Panc1 (cell line): ENCODE results near the gene SETDB1.

Experiments used
- POLR2AphosphoS5 ChIP-seq: IDR thresholded peaks from 2 replicates; pipeline ENCODE4 v1.6.1; 2012; ENCODE audit warnings: mild to moderate bottlenecking, low read depth, low read length, moderate library complexity
- TCF7L2 ChIP-seq: IDR thresholded peaks from 2 replicates; pipeline ENCODE4 v1.6.1; 2011; ENCODE audit warnings: mild to moderate bottlenecking, low read depth, low read length, inconsistent platforms
- TF ChIP-seq, protein P1 (sequence below): fragments of 450-650 bp; IDR thresholded peaks from 2 replicates; pipeline ENCODE4 v1.5.1; 2017; ENCODE audit warnings: mild to moderate bottlenecking
- TF ChIP-seq, protein P2 (sequence below), 2 experiments: IDR thresholded peaks; 2 replicates each; pipeline ENCODE4 v1.6.1; 2011 to 2012; ENCODE audit warnings: low read depth in 2 of 2, control low read depth in 1 of 2, low read length in 1 of 2, mild to moderate bottlenecking in 1 of 2, moderate library complexity in 1 of 2; ENCODE audit not compliant: insufficient read depth in 1 of 2

DNA sequence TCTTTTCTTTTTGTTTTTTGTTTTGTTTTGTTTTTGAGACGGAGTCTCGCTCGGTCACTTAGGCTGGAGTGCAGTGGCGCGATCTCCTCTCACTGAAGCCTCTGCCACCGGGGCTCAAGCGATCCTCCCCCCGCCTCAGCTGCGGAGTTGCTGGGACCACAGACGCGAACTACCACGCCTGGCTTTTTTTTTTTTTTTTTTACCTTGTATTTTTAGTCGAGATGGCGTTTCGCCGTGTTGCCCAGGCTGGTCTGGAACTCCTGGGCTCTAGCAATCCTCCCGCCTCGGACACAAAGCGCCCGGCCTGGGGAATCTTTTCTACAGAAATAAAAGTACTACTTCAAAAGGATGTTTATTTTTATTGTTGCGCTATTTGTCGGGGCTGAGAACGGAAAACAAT, 1.1 kb upstream of the SETDB1 start:
- TF ChIP-seq, protein P1, sequence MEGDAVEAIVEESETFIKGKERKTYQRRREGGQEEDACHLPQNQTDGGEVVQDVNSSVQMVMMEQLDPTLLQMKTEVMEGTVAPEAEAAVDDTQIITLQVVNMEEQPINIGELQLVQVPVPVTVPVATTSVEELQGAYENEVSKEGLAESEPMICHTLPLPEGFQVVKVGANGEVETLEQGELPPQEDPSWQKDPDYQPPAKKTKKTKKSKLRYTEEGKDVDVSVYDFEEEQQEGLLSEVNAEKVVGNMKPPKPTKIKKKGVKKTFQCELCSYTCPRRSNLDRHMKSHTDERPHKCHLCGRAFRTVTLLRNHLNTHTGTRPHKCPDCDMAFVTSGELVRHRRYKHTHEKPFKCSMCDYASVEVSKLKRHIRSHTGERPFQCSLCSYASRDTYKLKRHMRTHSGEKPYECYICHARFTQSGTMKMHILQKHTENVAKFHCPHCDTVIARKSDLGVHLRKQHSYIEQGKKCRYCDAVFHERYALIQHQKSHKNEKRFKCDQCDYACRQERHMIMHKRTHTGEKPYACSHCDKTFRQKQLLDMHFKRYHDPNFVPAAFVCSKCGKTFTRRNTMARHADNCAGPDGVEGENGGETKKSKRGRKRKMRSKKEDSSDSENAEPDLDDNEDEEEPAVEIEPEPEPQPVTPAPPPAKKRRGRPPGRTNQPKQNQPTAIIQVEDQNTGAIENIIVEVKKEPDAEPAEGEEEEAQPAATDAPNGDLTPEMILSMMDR = no peak
- TF ChIP-seq POLR2AphosphoS5 (no peak), TCF7L2 (no peak)
- TF ChIP-seq, protein P2, sequence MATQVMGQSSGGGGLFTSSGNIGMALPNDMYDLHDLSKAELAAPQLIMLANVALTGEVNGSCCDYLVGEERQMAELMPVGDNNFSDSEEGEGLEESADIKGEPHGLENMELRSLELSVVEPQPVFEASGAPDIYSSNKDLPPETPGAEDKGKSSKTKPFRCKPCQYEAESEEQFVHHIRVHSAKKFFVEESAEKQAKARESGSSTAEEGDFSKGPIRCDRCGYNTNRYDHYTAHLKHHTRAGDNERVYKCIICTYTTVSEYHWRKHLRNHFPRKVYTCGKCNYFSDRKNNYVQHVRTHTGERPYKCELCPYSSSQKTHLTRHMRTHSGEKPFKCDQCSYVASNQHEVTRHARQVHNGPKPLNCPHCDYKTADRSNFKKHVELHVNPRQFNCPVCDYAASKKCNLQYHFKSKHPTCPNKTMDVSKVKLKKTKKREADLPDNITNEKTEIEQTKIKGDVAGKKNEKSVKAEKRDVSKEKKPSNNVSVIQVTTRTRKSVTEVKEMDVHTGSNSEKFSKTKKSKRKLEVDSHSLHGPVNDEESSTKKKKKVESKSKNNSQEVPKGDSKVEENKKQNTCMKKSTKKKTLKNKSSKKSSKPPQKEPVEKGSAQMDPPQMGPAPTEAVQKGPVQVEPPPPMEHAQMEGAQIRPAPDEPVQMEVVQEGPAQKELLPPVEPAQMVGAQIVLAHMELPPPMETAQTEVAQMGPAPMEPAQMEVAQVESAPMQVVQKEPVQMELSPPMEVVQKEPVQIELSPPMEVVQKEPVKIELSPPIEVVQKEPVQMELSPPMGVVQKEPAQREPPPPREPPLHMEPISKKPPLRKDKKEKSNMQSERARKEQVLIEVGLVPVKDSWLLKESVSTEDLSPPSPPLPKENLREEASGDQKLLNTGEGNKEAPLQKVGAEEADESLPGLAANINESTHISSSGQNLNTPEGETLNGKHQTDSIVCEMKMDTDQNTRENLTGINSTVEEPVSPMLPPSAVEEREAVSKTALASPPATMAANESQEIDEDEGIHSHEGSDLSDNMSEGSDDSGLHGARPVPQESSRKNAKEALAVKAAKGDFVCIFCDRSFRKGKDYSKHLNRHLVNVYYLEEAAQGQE (IDR thresholded peaks at IDR 0.05; ENCODE audit: insufficient read depth in 1 of 2, low read depth in 2 of 2, low read length in 1 of 2) = no peak
